ENCODE results near the gene HNF1B. TPM values are rescaled to one million over a fixed set of nuclear protein-coding genes. Genes with fewer than 3 reads are reported as not detected.

Gene HNF1B
- total RNA-seq, 3 donors from 2014 or later (not counting 1 experiment from before 2014, with no cell fraction given), result not detected

GRCh38 chr17:37661400-37662014 lies 83.4 kb downstream of the HNF1B start:
- Mint-ChIP-seq H3K9me3 (no peaks in the 10 kb centered on the region), H3K4me3 (no peak overlapping the region), H3K36me3 (no peaks in the 10 kb centered on the region), H3K27me3 (ENCODE audit: low read depth in 2 of 2) (peaks cover 4 to 21% of the 10 kb centered on the region in 2 donors), H3K27ac (no peak overlapping the region), H3K4me1 (no peaks in the 10 kb centered on the region)
- 80% methylated on average over 1 of the region's 1 CpG for WGBS (ENCODE audit: insufficient coverage)
- DNase-seq, result no peak
- H3K27me3 ChIP-seq (ENCODE audit: control insufficient read depth, insufficient read depth, low read length), result no peaks in the 10 kb centered on the region
- H3K27ac ChIP-seq (ENCODE audit: low read length), result no peak overlapping the region
- no peaks in the 10 kb centered on the region for H3K36me3 ChIP-seq (ENCODE audit: control insufficient read depth, insufficient read depth, low read length)
- no peaks in the 10 kb centered on the region for H3K9me3 ChIP-seq (ENCODE audit: control insufficient read depth, insufficient read depth, low read length)
- H3K4me1 ChIP-seq (ENCODE audit: control insufficient read depth, insufficient read depth, low read length), result no peaks in the 10 kb centered on the region
- H3K4me3 ChIP-seq (ENCODE audit: low read length), result no peak overlapping the region
- no peak for TF ChIP-seq CTCF (IDR thresholded peaks at IDR 0.05)
- ATAC-seq, result no peak
- intact Hi-C loops (cut with micrococcal nuclease), result no loop called here

GRCh38 chr17:37659925-37660324 lies 84.9 kb downstream of the HNF1B start:
- Mint-ChIP-seq H3K4me1 (no peaks in the 10 kb centered on the region), H3K9me3 (no peaks in the 10 kb centered on the region), H3K4me3 (no peak overlapping the region), H3K27ac (no peak overlapping the region), H3K36me3 (no peaks in the 10 kb centered on the region), H3K27me3 (ENCODE audit: low read depth in 2 of 2) (peaks cover 4 to 21% of the 10 kb centered on the region in 2 donors)
- H3K9me3 ChIP-seq (ENCODE audit: control insufficient read depth, insufficient read depth, low read length), result no peaks in the 10 kb centered on the region
- DNase-seq (no peak), ATAC-seq (no peak)
- no peaks in the 10 kb centered on the region for H3K36me3 ChIP-seq (ENCODE audit: control insufficient read depth, insufficient read depth, low read length)
- WGBS (ENCODE audit: insufficient coverage), result 100% methylated on average over 3 of the region's 5 CpGs
- H3K4me3 ChIP-seq (ENCODE audit: low read length), result no peak overlapping the region
- no peaks in the 10 kb centered on the region for H3K4me1 ChIP-seq (ENCODE audit: control insufficient read depth, insufficient read depth, low read length)
- no peak overlapping the region for H3K27ac ChIP-seq (ENCODE audit: low read length)
- intact Hi-C loops (cut with micrococcal nuclease), result no loop called here
- H3K27me3 ChIP-seq (ENCODE audit: control insufficient read depth, insufficient read depth, low read length), result no peaks in the 10 kb centered on the region
- TF ChIP-seq CTCF (IDR thresholded peaks at IDR 0.05), result no peak

- Histone ChIP-seq H3K4me1 (ENCODE audit: control insufficient read depth, insufficient read depth, low read length) (no peaks in the 10 kb centered on the region), H3K27ac (ENCODE audit: low read length) (no peak overlapping the region), H3K27me3 (ENCODE audit: control insufficient read depth, insufficient read depth, low read length) (peaks cover 2% of the 10 kb centered on the region), H3K4me3 (ENCODE audit: low read length) (no peak overlapping the region), H3K9me3 (ENCODE audit: control insufficient read depth, insufficient read depth, low read length) (no peaks in the 10 kb centered on the region), H3K36me3 (ENCODE audit: control insufficient read depth, insufficient read depth, low read length) (no peaks in the 10 kb centered on the region)
- intact Hi-C loops (cut with micrococcal nuclease), result no loop called here
- ATAC-seq (no peak), DNase-seq (no peak)
- Mint-ChIP-seq H3K9me3 (no peaks in the 10 kb centered on the region), H3K4me3 (no peak overlapping the region), H3K36me3 (no peaks in the 10 kb centered on the region), H3K27ac (no peak overlapping the region), H3K4me1 (no peaks in the 10 kb centered on the region), H3K27me3 (ENCODE audit: low read depth in 2 of 2) (peaks cover 6 to 29% of the 10 kb centered on the region in 2 donors)
- no peak for TF ChIP-seq CTCF (IDR thresholded peaks at IDR 0.05)
- WGBS (ENCODE audit: insufficient coverage), result 57% methylated on average over 1 of the region's 1 CpG
Measured at GRCh38 chr17:37657202-37657601, 87.7 kb downstream of the HNF1B start.

- Histone ChIP-seq H3K27ac (ENCODE audit: low read length) (no peak overlapping the region), H3K4me3 (ENCODE audit: low read length) (no peak overlapping the region), H3K4me1 (ENCODE audit: control insufficient read depth, insufficient read depth, low read length) (no peaks in the 10 kb centered on the region), H3K9me3 (ENCODE audit: control insufficient read depth, insufficient read depth, low read length) (no peaks in the 10 kb centered on the region), H3K36me3 (ENCODE audit: control insufficient read depth, insufficient read depth, low read length) (no peaks in the 10 kb centered on the region), H3K27me3 (ENCODE audit: control insufficient read depth, insufficient read depth, low read length) (peaks cover 10% of the 10 kb centered on the region)
- H3K27me3 Mint-ChIP-seq (ENCODE audit: low read depth in 2 of 2), result peaks cover 29 to 48% of the 10 kb centered on the region in 2 donors
- H3K27ac Mint-ChIP-seq, result no peak overlapping the region
- H3K4me1 Mint-ChIP-seq, result no peaks in the 10 kb centered on the region
- WGBS (ENCODE audit: insufficient coverage), result 79% methylated on average over 2 of the region's 2 CpGs
- no peaks in the 10 kb centered on the region for H3K36me3 Mint-ChIP-seq
- ATAC-seq (no peak), DNase-seq (no peak)
- intact Hi-C loops (cut with micrococcal nuclease), result no loop called here
- no peak overlapping the region for H3K4me3 Mint-ChIP-seq
- no peak for TF ChIP-seq CTCF (IDR thresholded peaks at IDR 0.05)
- H3K9me3 Mint-ChIP-seq, result no peaks in the 10 kb centered on the region
Measured at GRCh38 chr17:37651849-37652248, 93.0 kb downstream of the HNF1B start.

All from natural killer cell (primary cell).